ENCODE results near the gene CNTFR. TPM values are rescaled to one million over a fixed set of nuclear protein-coding genes. Genes with fewer than 3 reads are reported as not detected.

The CNTFR gene
- total and polyA plus RNA-seq, 2 experiments from 2014 or later, result 0.73 to 1.9 TPM

GRCh38 chr9:34572092-34572491, 17.4 kb downstream of the CNTFR start:
- Mint-ChIP-seq H3K36me3 (ENCODE audit: low read depth) (no peaks in the 10 kb centered on the region), H3K27ac (no peak overlapping the region), H3K9me3 (no peaks in the 10 kb centered on the region; the same call in 2 of the 3 replicates), H3K4me3 (no peak overlapping the region), H3K27me3 (ENCODE audit: insufficient read depth, low read depth, poor library complexity) (peaks cover 33% of the 10 kb centered on the region), H3K4me1 (peaks cover 47% of the 10 kb centered on the region)
- no peak for TF ChIP-seq EZH2phosphoT487 (IDR thresholded peaks at IDR 0.05; ENCODE audit: unreplicated experiment)
- TF ChIP-seq ZNF114 (CRISPR knock-in tag; IDR thresholded peaks at IDR 0.05), result no peak
- no peak for TF ChIP-seq NANOG (IDR thresholded peaks at IDR 0.05; ENCODE audit: borderline replicate concordance)
- no peak for TF ChIP-seq REST (IDR thresholded peaks at IDR 0.05; ENCODE audit: unreplicated experiment)
- no peak for TF ChIP-seq STAT1 (IDR thresholded peaks at IDR 0.05; ENCODE audit: unreplicated experiment)
- no peak for TF ChIP-seq CREB1 (CRISPR knock-in tag; IDR thresholded peaks at IDR 0.05; ENCODE audit: low read depth)
- no peak for TF ChIP-seq JUNB (IDR thresholded peaks at IDR 0.05; ENCODE audit: unreplicated experiment)
- TF ChIP-seq EZH2 (IDR thresholded peaks at IDR 0.05; ENCODE audit: low read depth, unreplicated experiment), result no peak
- TF ChIP-seq ETS1 (IDR thresholded peaks at IDR 0.05), result no peak
- ATAC-seq (no peak), DNase-seq (ENCODE audit: low spot score) (no peak)
- H3K4me2 ChIP-seq, result no peak overlapping the region
- peaks cover 30% of the 10 kb centered on the region for H3K4me1 ChIP-seq (ENCODE audit: insufficient read depth)
- H3K27ac ChIP-seq (ENCODE audit: low read depth), result no peak overlapping the region
- H2AFZ ChIP-seq, result no peak overlapping the region
- no peaks in the 10 kb centered on the region for H3K79me2 ChIP-seq (replicated peaks; ENCODE audit: insufficient read depth)
- no peaks in the 10 kb centered on the region for H3K9me2 ChIP-seq (ENCODE audit: insufficient read depth)
- H3F3A ChIP-seq (replicated peaks; ENCODE audit: low read depth), result peaks cover 9% of the 10 kb centered on the region; the same call in 1 of the 2 replicates
- H4K20me1 ChIP-seq (replicated peaks; ENCODE audit: insufficient read depth), result peaks cover 5% of the 10 kb centered on the region; the same call in 1 of the 2 replicates
- H3K36me3 ChIP-seq (ENCODE audit: insufficient read depth), result no peaks in the 10 kb centered on the region
- peaks cover 18% of the 10 kb centered on the region for H3K27me3 ChIP-seq (ENCODE audit: insufficient read depth)
- H3K4me3 ChIP-seq, result no peak overlapping the region

GRCh38 chr9:34571481-34571810, 18.1 kb downstream of the CNTFR start:
- Histone ChIP-seq H3F3A (replicated peaks; ENCODE audit: low read depth) (peaks cover 3% of the 10 kb centered on the region; the same call in 1 of the 2 replicates), H3K4me1 (ENCODE audit: insufficient read depth) (peaks cover 23% of the 10 kb centered on the region), H3K27ac (ENCODE audit: low read depth) (no peak overlapping the region), H3K36me3 (ENCODE audit: insufficient read depth) (no peaks in the 10 kb centered on the region), H3K4me2 (no peak overlapping the region), H4K20me1 (replicated peaks; ENCODE audit: insufficient read depth) (no peaks in the 10 kb centered on the region), H3K79me2 (replicated peaks; ENCODE audit: insufficient read depth) (no peaks in the 10 kb centered on the region), H3K4me3 (no peak overlapping the region), H3K27me3 (ENCODE audit: insufficient read depth) (peaks cover 11% of the 10 kb centered on the region), H3K9me2 (ENCODE audit: insufficient read depth) (no peaks in the 10 kb centered on the region), H2AFZ (no peak overlapping the region)
- no peak overlapping the region for H3K4me3 Mint-ChIP-seq
- no peak for ATAC-seq
- no peaks in the 10 kb centered on the region; the same call in 2 of the 3 replicates for H3K36me3 Mint-ChIP-seq (ENCODE audit: low read depth)
- no peak for DNase-seq (ENCODE audit: low spot score)
- peaks cover 47% of the 10 kb centered on the region for H3K4me1 Mint-ChIP-seq
- H3K27me3 Mint-ChIP-seq (ENCODE audit: insufficient read depth, low read depth, poor library complexity), result peaks cover 29% of the 10 kb centered on the region
- no peaks in the 10 kb centered on the region; the same call in 2 of the 3 replicates for H3K9me3 Mint-ChIP-seq
- no peak overlapping the region for H3K27ac Mint-ChIP-seq
- TF ChIP-seq POLR2AphosphoS5 (IDR thresholded peaks at IDR 0.05; ENCODE audit: low read depth) (no peak), CREB1 (CRISPR knock-in tag; IDR thresholded peaks at IDR 0.05; ENCODE audit: low read depth) (no peak), NANOG (IDR thresholded peaks at IDR 0.05; ENCODE audit: borderline replicate concordance) (no peak), EZH2 (IDR thresholded peaks at IDR 0.05; ENCODE audit: low read depth, unreplicated experiment) (no peak), ZNF114 (CRISPR knock-in tag; IDR thresholded peaks at IDR 0.05) (no peak), ZNF331 (CRISPR knock-in tag; IDR thresholded peaks at IDR 0.05; ENCODE audit: low read depth) (no peak), CTCF (conservative IDR thresholded peaks at IDR 0.05; ENCODE audit: low read depth in 2 of 2) (no peak), STAT1 (IDR thresholded peaks at IDR 0.05; ENCODE audit: unreplicated experiment) (no peak), ETS1 (IDR thresholded peaks at IDR 0.05) (no peak)

All from GM23338 (cell line).